Ovary (tissue), 3 donors: ENCODE results near the gene CCDC33.

ENCODE experiments used
- EP300 ChIP-seq: sonication (generic); formaldehyde crosslinking; IDR thresholded peaks from one replicate; pipeline ENCODE4 v1.6.1; 2017; ENCODE audit warnings: antibody characterized with exemption
- POLR2A ChIP-seq: fragments of 450-650 bp; IDR thresholded peaks from one replicate; pipeline ENCODE4 v1.6.1; 2017; ENCODE audit warnings: antibody characterized with exemption, mild to moderate bottlenecking, moderate library complexity
- TF ChIP-seq, protein P1 (sequence below), 3 donors: fragments of 450-650 bp in 2 of 3; fragments of 200-600 bp in 1 of 3; IDR thresholded peaks; one replicate each; pipeline versions ENCODE4 v1.5.1 to v1.8.0; 2016 to 2022; ENCODE audit warnings: antibody characterized with exemption in 3 of 3, mild to moderate bottlenecking in 1 of 3
- donor health status: DM: no; HTN: no; CAD: no.

DNA sequence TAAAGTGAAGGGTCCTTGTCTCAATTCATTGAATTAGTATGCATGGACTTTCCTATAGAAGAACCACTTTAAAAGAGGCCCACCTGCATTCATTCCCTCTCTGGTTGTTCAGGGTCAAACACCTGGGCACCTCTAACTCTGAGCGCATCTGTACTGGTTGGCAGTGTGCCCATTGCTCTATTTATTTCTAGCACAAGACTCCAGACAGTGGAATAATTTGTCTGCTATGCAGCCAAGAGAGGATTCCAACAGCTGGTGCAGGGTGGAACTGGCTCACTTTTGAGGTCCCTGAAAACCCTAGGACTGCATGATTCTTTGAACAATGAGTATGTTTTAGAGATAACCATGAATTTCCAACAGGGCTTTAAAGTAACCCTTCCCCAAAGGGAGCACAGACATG lies 57.9 kb downstream of the CCDC33 start:
- TF ChIP-seq POLR2A = no peak
- TF ChIP-seq, protein P1, sequence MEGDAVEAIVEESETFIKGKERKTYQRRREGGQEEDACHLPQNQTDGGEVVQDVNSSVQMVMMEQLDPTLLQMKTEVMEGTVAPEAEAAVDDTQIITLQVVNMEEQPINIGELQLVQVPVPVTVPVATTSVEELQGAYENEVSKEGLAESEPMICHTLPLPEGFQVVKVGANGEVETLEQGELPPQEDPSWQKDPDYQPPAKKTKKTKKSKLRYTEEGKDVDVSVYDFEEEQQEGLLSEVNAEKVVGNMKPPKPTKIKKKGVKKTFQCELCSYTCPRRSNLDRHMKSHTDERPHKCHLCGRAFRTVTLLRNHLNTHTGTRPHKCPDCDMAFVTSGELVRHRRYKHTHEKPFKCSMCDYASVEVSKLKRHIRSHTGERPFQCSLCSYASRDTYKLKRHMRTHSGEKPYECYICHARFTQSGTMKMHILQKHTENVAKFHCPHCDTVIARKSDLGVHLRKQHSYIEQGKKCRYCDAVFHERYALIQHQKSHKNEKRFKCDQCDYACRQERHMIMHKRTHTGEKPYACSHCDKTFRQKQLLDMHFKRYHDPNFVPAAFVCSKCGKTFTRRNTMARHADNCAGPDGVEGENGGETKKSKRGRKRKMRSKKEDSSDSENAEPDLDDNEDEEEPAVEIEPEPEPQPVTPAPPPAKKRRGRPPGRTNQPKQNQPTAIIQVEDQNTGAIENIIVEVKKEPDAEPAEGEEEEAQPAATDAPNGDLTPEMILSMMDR (IDR thresholded peaks at IDR 0.05) = no peak
- TF ChIP-seq EP300 = no peak
